ENCODE data around the gene ALG8. TPM values are rescaled to one million over a fixed set of nuclear protein-coding genes. Genes with fewer than 3 reads are reported as not detected.

ALG8 gene
- polyA plus RNA-seq, 1 of the 3 experiments (the other 2 are of a cell fraction), result 42.0 TPM

DNA sequence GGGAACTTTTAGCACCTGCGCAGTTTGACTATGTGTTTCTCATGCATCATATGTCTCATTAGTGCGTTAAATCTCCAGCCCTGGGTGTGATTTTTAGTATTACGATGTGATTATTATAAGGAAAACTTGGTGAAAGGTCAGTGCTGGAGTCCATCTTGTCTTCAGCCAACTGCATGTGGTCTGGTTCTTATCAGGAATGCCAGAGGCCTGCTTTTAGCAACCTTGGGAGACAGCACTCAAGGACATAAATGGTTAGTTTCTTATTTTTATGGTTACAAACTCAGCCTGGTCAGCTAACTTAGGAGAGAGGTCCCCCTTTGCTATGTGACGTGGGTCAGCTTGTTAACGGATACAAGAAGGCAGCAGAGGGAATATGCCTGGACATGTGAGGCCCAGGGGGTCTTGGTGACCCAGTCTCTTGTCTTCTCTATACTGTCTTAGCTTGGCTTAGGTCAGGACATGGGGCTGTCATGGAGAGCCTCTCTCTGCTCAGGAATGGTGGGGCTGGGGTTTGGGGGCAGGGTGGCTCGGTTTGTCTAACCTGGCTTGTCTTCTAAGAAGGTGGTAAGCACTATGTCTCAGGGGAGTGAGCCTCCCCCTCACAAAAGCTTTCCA is 27.5 kb upstream of the ALG8 start (continued):
- TF ChIP-seq, protein P1, sequence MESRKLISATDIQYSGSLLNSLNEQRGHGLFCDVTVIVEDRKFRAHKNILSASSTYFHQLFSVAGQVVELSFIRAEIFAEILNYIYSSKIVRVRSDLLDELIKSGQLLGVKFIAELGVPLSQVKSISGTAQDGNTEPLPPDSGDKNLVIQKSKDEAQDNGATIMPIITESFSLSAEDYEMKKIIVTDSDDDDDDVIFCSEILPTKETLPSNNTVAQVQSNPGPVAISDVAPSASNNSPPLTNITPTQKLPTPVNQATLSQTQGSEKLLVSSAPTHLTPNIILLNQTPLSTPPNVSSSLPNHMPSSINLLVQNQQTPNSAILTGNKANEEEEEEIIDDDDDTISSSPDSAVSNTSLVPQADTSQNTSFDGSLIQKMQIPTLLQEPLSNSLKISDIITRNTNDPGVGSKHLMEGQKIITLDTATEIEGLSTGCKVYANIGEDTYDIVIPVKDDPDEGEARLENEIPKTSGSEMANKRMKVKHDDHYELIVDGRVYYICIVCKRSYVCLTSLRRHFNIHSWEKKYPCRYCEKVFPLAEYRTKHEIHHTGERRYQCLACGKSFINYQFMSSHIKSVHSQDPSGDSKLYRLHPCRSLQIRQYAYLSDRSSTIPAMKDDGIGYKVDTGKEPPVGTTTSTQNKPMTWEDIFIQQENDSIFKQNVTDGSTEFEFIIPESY (IDR thresholded peaks at IDR 0.05; ENCODE audit: borderline replicate concordance, low read depth), result no peak
- TF ChIP-seq RAD21 (IDR thresholded peaks at IDR 0.05; ENCODE audit: low read length) (no peak), MEF2A (IDR thresholded peaks at IDR 0.05; ENCODE audit: borderline replicate concordance, low read depth) (no peak), SIN3A (IDR thresholded peaks at IDR 0.05; ENCODE audit: borderline replicate concordance, low read depth, low read length) (no peak)
- TF ChIP-seq, protein P2, sequence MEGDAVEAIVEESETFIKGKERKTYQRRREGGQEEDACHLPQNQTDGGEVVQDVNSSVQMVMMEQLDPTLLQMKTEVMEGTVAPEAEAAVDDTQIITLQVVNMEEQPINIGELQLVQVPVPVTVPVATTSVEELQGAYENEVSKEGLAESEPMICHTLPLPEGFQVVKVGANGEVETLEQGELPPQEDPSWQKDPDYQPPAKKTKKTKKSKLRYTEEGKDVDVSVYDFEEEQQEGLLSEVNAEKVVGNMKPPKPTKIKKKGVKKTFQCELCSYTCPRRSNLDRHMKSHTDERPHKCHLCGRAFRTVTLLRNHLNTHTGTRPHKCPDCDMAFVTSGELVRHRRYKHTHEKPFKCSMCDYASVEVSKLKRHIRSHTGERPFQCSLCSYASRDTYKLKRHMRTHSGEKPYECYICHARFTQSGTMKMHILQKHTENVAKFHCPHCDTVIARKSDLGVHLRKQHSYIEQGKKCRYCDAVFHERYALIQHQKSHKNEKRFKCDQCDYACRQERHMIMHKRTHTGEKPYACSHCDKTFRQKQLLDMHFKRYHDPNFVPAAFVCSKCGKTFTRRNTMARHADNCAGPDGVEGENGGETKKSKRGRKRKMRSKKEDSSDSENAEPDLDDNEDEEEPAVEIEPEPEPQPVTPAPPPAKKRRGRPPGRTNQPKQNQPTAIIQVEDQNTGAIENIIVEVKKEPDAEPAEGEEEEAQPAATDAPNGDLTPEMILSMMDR (IDR thresholded peaks at IDR 0.05), result no peak

DNA sequence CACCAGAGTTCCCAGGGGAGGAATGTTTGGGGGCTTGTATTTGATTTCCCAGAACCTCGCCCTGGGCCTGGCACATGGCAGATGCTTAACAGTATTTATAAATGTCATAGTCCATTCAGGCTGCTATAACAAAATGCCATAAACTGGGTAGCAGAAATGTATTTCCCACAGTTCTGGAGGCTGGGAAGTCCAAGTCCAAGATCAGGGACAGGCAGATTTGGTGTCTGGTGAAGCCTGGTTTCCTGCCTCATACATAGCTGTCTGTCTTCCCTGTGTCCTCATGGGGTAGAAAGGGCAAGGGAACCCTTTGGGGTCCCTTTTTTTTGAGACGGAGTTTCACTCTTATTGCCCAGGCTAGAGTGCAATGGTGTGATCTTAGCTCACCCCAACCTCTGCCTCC is 25.0 kb upstream of the ALG8 start:
- POLR2A ChIA-PET, result no interaction called here
- no peaks in the 10 kb centered on the region for H3K9me3 ChIP-seq
- no peak overlapping the region for H2AFZ ChIP-seq (ENCODE audit: low read depth)
- no peaks in the 10 kb centered on the region for H3F3A ChIP-seq (replicated peaks; ENCODE audit: insufficient read depth)
- no peaks in the 10 kb centered on the region for H3K27me3 ChIP-seq (ENCODE audit: insufficient read depth)
- no peaks in the 10 kb centered on the region for H3K9me2 ChIP-seq
- H3K4me1 ChIP-seq (ENCODE audit: control insufficient read depth in 1 of 2, insufficient read depth in 2 of 2, low read depth in 1 of 2, low read length in 1 of 2), result peaks cover 0 to 45% of the 10 kb centered on the region in 2 experiments; a peak in 1 of 4 replicates
- no peaks in the 10 kb centered on the region for H3K36me3 ChIP-seq (replicated peaks in 1 of 2; ENCODE audit: control insufficient read depth in 1 of 2, insufficient read depth in 2 of 2, low read length in 1 of 2)
- no peak for DNase-seq
- CTCF ChIA-PET, result interaction anchor here (1.0 kb wide), 1 partner anchor 11 kb away, joined by 3 read pairs; no protein-coding TSS in a partner anchor
- WGBS (ENCODE audit: low lambda C conversion rate), result 100% methylated on average over 2 of the region's 2 CpGs
- no peak overlapping the region for H3K9ac ChIP-seq
- no peaks in the 10 kb centered on the region for H4K20me1 ChIP-seq (ENCODE audit: insufficient read depth)
- TF ChIP-seq, protein P3, sequence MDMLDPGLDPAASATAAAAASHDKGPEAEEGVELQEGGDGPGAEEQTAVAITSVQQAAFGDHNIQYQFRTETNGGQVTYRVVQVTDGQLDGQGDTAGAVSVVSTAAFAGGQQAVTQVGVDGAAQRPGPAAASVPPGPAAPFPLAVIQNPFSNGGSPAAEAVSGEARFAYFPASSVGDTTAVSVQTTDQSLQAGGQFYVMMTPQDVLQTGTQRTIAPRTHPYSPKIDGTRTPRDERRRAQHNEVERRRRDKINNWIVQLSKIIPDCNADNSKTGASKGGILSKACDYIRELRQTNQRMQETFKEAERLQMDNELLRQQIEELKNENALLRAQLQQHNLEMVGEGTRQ (IDR thresholded peaks at IDR 0.05; ENCODE audit: borderline replicate concordance, low read depth, low read length), result no peak
- TF ChIP-seq, protein P1 (IDR thresholded peaks at IDR 0.05; ENCODE audit: borderline replicate concordance, low read depth), result no peak
- TF ChIP-seq RXRA (IDR thresholded peaks at IDR 0.05; ENCODE audit: borderline replicate concordance, low read depth) (no peak), FOSL2 (IDR thresholded peaks at IDR 0.05; ENCODE audit: borderline replicate concordance, low read depth) (no peak), TEAD4 (IDR thresholded peaks at IDR 0.05; ENCODE audit: borderline replicate concordance, insufficient read depth) (no peak), CHD2 (IDR thresholded peaks at IDR 0.05; ENCODE audit: low read length, partially characterized antibody) (no peak), TAF1 (IDR thresholded peaks at IDR 0.05; ENCODE audit: borderline replicate concordance, low read depth, low read length) (no peak), YY1 (IDR thresholded peaks at IDR 0.05; ENCODE audit: low read depth) (no peak), GATA2 (CRISPR knock-in tag; IDR thresholded peaks at IDR 0.05) (no peak), ELF1 (IDR thresholded peaks at IDR 0.05) (no peak), GABPA (IDR thresholded peaks at IDR 0.05; ENCODE audit: low read depth) (no peak), EZH2phosphoT487 (IDR thresholded peaks at IDR 0.05; ENCODE audit: borderline replicate concordance, low read depth) (no peak)
- TF ChIP-seq, protein P4, sequence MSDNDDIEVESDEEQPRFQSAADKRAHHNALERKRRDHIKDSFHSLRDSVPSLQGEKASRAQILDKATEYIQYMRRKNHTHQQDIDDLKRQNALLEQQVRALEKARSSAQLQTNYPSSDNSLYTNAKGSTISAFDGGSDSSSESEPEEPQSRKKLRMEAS (IDR thresholded peaks at IDR 0.05; ENCODE audit: low read depth), result no peak
- TF ChIP-seq, protein P5, sequence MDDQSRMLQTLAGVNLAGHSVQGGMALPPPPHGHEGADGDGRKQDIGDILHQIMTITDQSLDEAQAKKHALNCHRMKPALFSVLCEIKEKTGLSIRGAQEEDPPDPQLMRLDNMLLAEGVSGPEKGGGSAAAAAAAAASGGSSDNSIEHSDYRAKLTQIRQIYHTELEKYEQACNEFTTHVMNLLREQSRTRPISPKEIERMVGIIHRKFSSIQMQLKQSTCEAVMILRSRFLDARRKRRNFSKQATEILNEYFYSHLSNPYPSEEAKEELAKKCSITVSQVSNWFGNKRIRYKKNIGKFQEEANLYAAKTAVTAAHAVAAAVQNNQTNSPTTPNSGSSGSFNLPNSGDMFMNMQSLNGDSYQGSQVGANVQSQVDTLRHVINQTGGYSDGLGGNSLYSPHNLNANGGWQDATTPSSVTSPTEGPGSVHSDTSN (IDR thresholded peaks at IDR 0.05), result no peak
- no peak overlapping the region for H3K4me3 ChIP-seq (ENCODE audit: low read depth in 2 of 2, low read length in 1 of 2)
- no peaks in the 10 kb centered on the region for H3K79me2 ChIP-seq (ENCODE audit: insufficient read depth)
- no peak overlapping the region for H3K27ac ChIP-seq (ENCODE audit: low read depth in 2 of 2, low read length in 1 of 2)
- no peak overlapping the region for H3K4me2 ChIP-seq
